GM12878 (cell line): Measurements from ENCODE around the gene CMTM5. TPM values are rescaled to one million over a fixed set of nuclear protein-coding genes. Genes with fewer than 3 reads are reported as not detected.
"Not testable (repeated sequence)": the region's sequence is repeated elsewhere in the genome, so short reads cannot be mapped to it uniquely, and the experiment has no call there.

Source experiments
- ATAC-seq: fragments of 200-7000 bp; cut with Tn5 transposase; 3 replicates; pipeline ENCODE4 v1.9.1; 2020; ENCODE audit warnings: mild to moderate bottlenecking, moderate library complexity
- BruUV-seq: library from RNA; stranded (reverse); fragments of 400-500 nt; replicated peaks from 2 replicates; lab custom pipeline; 2021; lab: Mats Ljungman, UMichigan
- CTCF ChIA-PET: fragments of 300-600 bp; sonication (Branson Sonifier 250); formaldehyde crosslinking; extraction: SDS; loops from one replicate; lab custom pipeline; 2021; ENCODE audit warnings: inconsistent platforms; lab: Yijun Ruan, JAX
- POLR2A ChIA-PET: fragments of 350-600 bp; formaldehyde crosslinking; extraction: SDS; loops from one replicate; lab custom pipeline; 2021; ENCODE audit warnings: inconsistent platforms; lab: Charles Lee
- RAD21 ChIA-PET: fragments of 300-600 bp; sonication (Branson Sonifier 250); formaldehyde crosslinking; loops from one replicate; lab custom pipeline; 2023; ENCODE audit warnings: antibody characterized with exemption; ENCODE audit not compliant: unreplicated experiment; lab: Charles Lee
- SMC1A ChIA-PET: fragments of 300-600 bp; sonication (Branson Sonifier 250); formaldehyde crosslinking; loops from one replicate; lab custom pipeline; 2023; ENCODE audit not compliant: unreplicated experiment, uncharacterized antibody; lab: Charles Lee
- DNase-seq: peaks from one replicate; pipeline ENCODE4 v3.0.0-alpha.2; 2011; ENCODE audit warnings: low read depth, low spot score
- FAIRE-seq: peaks from 3 replicates; lab custom pipeline; 2011; peaks lifted over from hg19 to GRCh38; lab: Jason Lieb, UNC
- H2AFZ ChIP-seq: 2 replicates; pipeline ENCODE4 v1.6.0; 2011; ENCODE audit warnings: low read depth, low read length, control low read depth; ENCODE audit not compliant: control insufficient read depth
- H3K27ac ChIP-seq: 2 replicates; pipeline ENCODE4 v1.5.1; 2011; ENCODE audit warnings: control low read depth; ENCODE audit not compliant: control insufficient read depth, insufficient read depth
- H3K27me3 ChIP-seq, 2 experiments: replicated peaks in 1 of 2; 2 replicates each; pipeline versions ENCODE4 v1.6.0 to v1.6.1; 2011; ENCODE audit warnings: low read length in 1 of 2; ENCODE audit not compliant: control insufficient read depth in 2 of 2, insufficient read depth in 2 of 2
- H3K36me3 ChIP-seq, 2 experiments: 2 replicates each; pipeline ENCODE4 v1.5.1; 2011; ENCODE audit warnings: low read length in 1 of 2; ENCODE audit not compliant: control insufficient read depth in 2 of 2, insufficient read depth in 2 of 2
- H3K4me1 ChIP-seq: 2 replicates; pipeline ENCODE4 v1.6.1; 2011; ENCODE audit warnings: mild to moderate bottlenecking, low read length, moderate library complexity, mixed read lengths; ENCODE audit not compliant: control insufficient read depth, insufficient read depth
- H3K4me2 ChIP-seq: 2 replicates; pipeline ENCODE4 v1.6.0; 2011; ENCODE audit warnings: control low read depth; ENCODE audit not compliant: control insufficient read depth, insufficient read depth
- H3K4me3 ChIP-seq: fragments of 200-600 bp; sonication (generic); 2 replicates; pipeline ENCODE4 v1.5.1; 2016
- H3K79me2 ChIP-seq: 2 replicates; pipeline ENCODE4 v1.6.0; 2011; ENCODE audit warnings: low read length; ENCODE audit not compliant: control insufficient read depth, insufficient read depth
- H3K9ac ChIP-seq: 2 replicates; pipeline ENCODE4 v1.8.0; 2011; ENCODE audit warnings: low read length, control low read depth, mixed read lengths; ENCODE audit not compliant: control insufficient read depth, insufficient read depth
- H3K9me3 ChIP-seq: replicated peaks from 3 replicates; pipeline ENCODE4 v1.5.1; 2011; ENCODE audit warnings: mild to moderate bottlenecking, low read length; ENCODE audit not compliant: control insufficient read depth, insufficient read depth
- H4K20me1 ChIP-seq: 2 replicates; pipeline ENCODE4 v1.6.0; 2011; ENCODE audit not compliant: control insufficient read depth, insufficient read depth
- CEBPB ChIP-seq, 2 experiments: fragments of 150-350 bp in 1 of 2; IDR thresholded peaks; 2 replicates each; pipeline ENCODE4 v1.6.1; 2012 to 2014; ENCODE audit warnings: low read depth in 2 of 2, low read length in 2 of 2, borderline replicate concordance in 1 of 2, inconsistent platforms in 1 of 2
- HCFC1 ChIP-seq: fragments of 150-350 bp; IDR thresholded peaks from 2 replicates; pipeline ENCODE4 v1.6.1; 2014; ENCODE audit warnings: low read length
- MTA2 ChIP-seq: fragments of 450-650 bp; IDR thresholded peaks from 2 replicates; pipeline ENCODE4 v1.6.1; 2016; ENCODE audit warnings: low read depth, mild to moderate bottlenecking, moderate library complexity
- NRF1 ChIP-seq: conservative IDR thresholded peaks from 2 replicates; pipeline ENCODE4 v1.6.1; 2011; ENCODE audit warnings: mild to moderate bottlenecking, low read depth, low read length, improper control_type of control experiment
- PAX5 ChIP-seq: IDR thresholded peaks from 2 replicates; pipeline ENCODE4 v1.6.1; 2011; ENCODE audit warnings: low read depth, low read length, borderline replicate concordance
- SPI1 ChIP-seq: IDR thresholded peaks from 2 replicates; pipeline ENCODE4 v1.6.1; 2011; ENCODE audit warnings: low read depth, mild to moderate bottlenecking, low read length, moderate library complexity, borderline replicate concordance; ENCODE audit not compliant: insufficient read depth
- WGBS: methylation state at CpG from one replicate; pipeline ENCODE4 v1.1.6; 2016; ENCODE audit warnings: low lambda C conversion rate; ENCODE audit not compliant: insufficient replicate concordance, insufficient coverage; ENCODE audit errors: missing lambda C conversion rate; 5-methylcytosine and 5-hydroxymethylcytosine counted together
- in situ Hi-C: fragments of 300-500 bp; cut with MboI; formaldehyde crosslinking; loops from 9 replicates; pipeline ENCODE4 v1.14.3; 2018; ENCODE audit warnings: mixed read lengths
- intact Hi-C: fragments of 100-400 bp; cut with micrococcal nuclease; formaldehyde crosslinking; loops from one replicate; pipeline ENCODE4 v1.14.2; 2022; ENCODE audit not compliant: unreplicated experiment
- polyA plus RNA-seq, 11 experiments: library from polyadenylated mRNA; depleted of rRNA in 4 of 11; unstranded in 6 of 11; stranded (reverse) in 5 of 11; fragments of >200 nt; fragmentation: Nextera tagmentation in 4 of 11; fragmentation: Illumina TruSeq in 1 of 11; extraction: Ambion mirVana in 4 of 11; extraction: Trizol in 1 of 11; gene quantifications; 1 replicate in 1 of 11; 2 replicates in 10 of 11; pipeline versions ENCODE4 v1.2.1 to v1.2.3, GENCODE V29; 2011 to 2016; ENCODE audit warnings: inconsistent platforms in 2 of 11, missing spikeins in 2 of 11, low read depth in 1 of 11
- total RNA-seq, 4 experiments: library from RNA; depleted of rRNA in 3 of 4; stranded (reverse); fragments of >200 nt in 3 of 4; fragmentation: Illumina TruSeq in 1 of 4; extraction: Trizol in 1 of 4; gene quantifications; 2 replicates each; pipeline versions ENCODE4 v1.2.1 to v1.2.3, GENCODE V29; 2013 to 2021
- TF ChIP-seq, protein P1 (sequence below): IDR thresholded peaks from 2 replicates; pipeline ENCODE4 v1.6.1; 2012; ENCODE audit warnings: low read depth, low read length, improper control_type of control experiment

CMTM5 gene
- total and polyA plus RNA-seq, 10 of the 15 experiments (the other 5 are each of a cell fraction or from before 2014, with no cell fraction given) = not detected

GRCh38 chr14:23399591-23399990, 22.7 kb downstream of the CMTM5 start (continued):
- no peak for TF ChIP-seq CEBPB (IDR thresholded peaks at IDR 0.05; ENCODE audit: borderline replicate concordance in 1 of 2, low read depth in 2 of 2, low read length in 2 of 2)
- TF ChIP-seq PAX5 = no peak
- TF ChIP-seq, all 136 proteins: peak for 0

GRCh38 chr14:23400496-23401149, 23.8 kb downstream of the CMTM5 start:
- intact Hi-C loops, H3K27me3 ChIP-seq, DNase-seq, ATAC-seq, H3K9me3 ChIP-seq, H3K4me2 ChIP-seq, SMC1A ChIA-PET, BruUV-seq, H2AFZ ChIP-seq, H4K20me1 ChIP-seq, H3K79me2 ChIP-seq, H3K4me1 ChIP-seq, RAD21 ChIA-PET, POLR2A ChIA-PET, H3K9ac ChIP-seq, H3K36me3 ChIP-seq, H3K27ac ChIP-seq, CTCF ChIA-PET, in situ Hi-C loops, H3K4me3 ChIP-seq: not testable (repeated sequence)
- WGBS = 33% methylated on average over 16 of the region's 16 CpGs
- FAIRE-seq = peak; percentile 75
- peak; percentile 50 for TF ChIP-seq SPI1

DNA sequence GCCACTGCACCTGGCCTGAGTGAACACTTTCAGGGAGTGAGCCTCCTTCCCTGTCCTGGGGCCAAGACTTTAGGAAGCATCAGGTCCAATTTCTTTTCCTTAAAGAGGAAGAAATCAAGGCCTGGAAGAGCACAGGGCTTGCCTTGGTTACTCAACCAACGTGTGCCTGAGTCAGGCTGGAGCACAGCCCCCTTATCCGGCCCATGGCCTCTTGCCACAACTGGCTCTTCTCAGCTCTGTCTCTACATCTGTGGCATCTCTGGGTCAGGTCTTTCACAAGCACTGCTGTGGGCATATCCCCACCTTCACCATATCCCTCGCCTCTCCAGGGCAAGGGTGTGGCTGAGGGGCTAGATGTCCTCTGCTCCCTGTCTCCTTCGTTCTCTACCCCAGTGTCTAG, 24.4 kb downstream of the CMTM5 start:
- TF ChIP-seq, protein P1, sequence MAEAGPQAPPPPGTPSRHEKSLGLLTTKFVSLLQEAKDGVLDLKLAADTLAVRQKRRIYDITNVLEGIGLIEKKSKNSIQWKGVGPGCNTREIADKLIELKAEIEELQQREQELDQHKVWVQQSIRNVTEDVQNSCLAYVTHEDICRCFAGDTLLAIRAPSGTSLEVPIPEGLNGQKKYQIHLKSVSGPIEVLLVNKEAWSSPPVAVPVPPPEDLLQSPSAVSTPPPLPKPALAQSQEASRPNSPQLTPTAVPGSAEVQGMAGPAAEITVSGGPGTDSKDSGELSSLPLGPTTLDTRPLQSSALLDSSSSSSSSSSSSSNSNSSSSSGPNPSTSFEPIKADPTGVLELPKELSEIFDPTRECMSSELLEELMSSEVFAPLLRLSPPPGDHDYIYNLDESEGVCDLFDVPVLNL = no peak
- TF ChIP-seq NRF1 = no peak
- no peak for TF ChIP-seq HCFC1
- TF ChIP-seq MTA2 = no peak
- Histone ChIP-seq H3K27me3 (no peaks in the 10 kb centered on the region; a peak in 3 of 4 replicates), H2AFZ (no peak overlapping the region), H3K4me2 (no peak overlapping the region), H3K79me2 (no peaks in the 10 kb centered on the region), H3K4me1 (no peaks in the 10 kb centered on the region), H3K9ac (no peak overlapping the region), H4K20me1 (no peaks in the 10 kb centered on the region), H3K27ac (no peak overlapping the region), H3K9me3 (no peaks in the 10 kb centered on the region), H3K4me3 (no peak overlapping the region), H3K36me3 (no peaks in the 10 kb centered on the region)
- FAIRE-seq (no peak), ATAC-seq (no peak), DNase-seq (no peak)
- ChIA-PET RAD21 (no interaction called here), SMC1A (no interaction called here), CTCF (no interaction called here), POLR2A (no interaction called here)
- 19% methylated on average over 4 of the region's 4 CpGs for WGBS
- in situ Hi-C loops = no loop called here
- BruUV-seq = no TSS peak
- intact Hi-C loops = no loop called here
